ENCODE measurements around the gene WNT7B. TPM values are rescaled to one million over a fixed set of nuclear protein-coding genes. Genes with fewer than 3 reads are reported as not detected.

WNT7B gene
- total and polyA plus RNA-seq, 10 of the 15 experiments (the other 5 are each of a cell fraction or from before 2014, with no cell fraction given) = 0.12 TPM; not detected in 9

DNA sequence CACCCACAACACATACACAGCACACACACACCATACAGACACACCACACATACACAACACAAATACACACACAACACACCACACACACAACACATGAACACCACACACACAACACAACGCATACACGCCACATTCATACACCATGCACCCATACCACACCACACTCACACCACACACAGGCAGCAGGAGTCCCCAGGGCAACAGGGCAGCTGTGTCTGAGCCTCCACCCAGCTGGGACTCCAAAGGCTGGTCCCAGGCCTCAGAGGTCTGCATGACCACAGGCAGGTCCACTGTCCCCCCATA lies 3.3 kb upstream of the WNT7B start:
- peaks cover 3% of the 10 kb centered on the region for H3K4me1 ChIP-seq (ENCODE audit: control insufficient read depth, insufficient read depth, low read length)
- no peak overlapping the region for H3K9ac ChIP-seq (ENCODE audit: control insufficient read depth, insufficient read depth, low read length)
- ATAC-seq (no peak), DNase-seq (ENCODE audit: low read depth, low spot score) (no peak), FAIRE-seq (peak; percentile 38)
- in situ Hi-C loops (cut with MboI) (no loop called here), intact Hi-C loops (cut with micrococcal nuclease; ENCODE audit: unreplicated experiment) (no loop called here)
- ChIA-PET CTCF (no interaction called here), RAD21 (ENCODE audit: unreplicated experiment) (no interaction called here), SMC1A (ENCODE audit: uncharacterized antibody, unreplicated experiment) (no interaction called here), POLR2A (no interaction called here)
- WGBS (ENCODE audit: insufficient coverage, insufficient replicate concordance, low lambda C conversion rate, missing lambda C conversion rate) = 100% methylated on average over 2 of the region's 2 CpGs
- H3K27ac ChIP-seq (ENCODE audit: control insufficient read depth, insufficient read depth) = no peak overlapping the region
- H3K79me2 ChIP-seq (ENCODE audit: control insufficient read depth, insufficient read depth, low read length) = no peaks in the 10 kb centered on the region
- no peak overlapping the region for H3K4me3 ChIP-seq
- no TSS peak for BruUV-seq (replicated peaks)
- H2AFZ ChIP-seq (ENCODE audit: control insufficient read depth, low read depth, low read length) = no peak overlapping the region
- no peaks in the 10 kb centered on the region for H3K36me3 ChIP-seq (ENCODE audit: control insufficient read depth in 2 of 2, insufficient read depth in 2 of 2, low read length in 1 of 2)
- peaks cover 0 to 6% of the 10 kb centered on the region in 2 experiments; a peak in 2 of 4 replicates for H3K27me3 ChIP-seq (replicated peaks in 1 of 2; ENCODE audit: control insufficient read depth in 2 of 2, insufficient read depth in 2 of 2, low read length in 1 of 2)
- TF ChIP-seq HCFC1 (IDR thresholded peaks at IDR 0.05; ENCODE audit: low read length) (no peak), STAT3 (IDR thresholded peaks at IDR 0.05; ENCODE audit: low read depth, low read length) (no peak), ZNF384 (IDR thresholded peaks at IDR 0.05; ENCODE audit: borderline replicate concordance, low read depth, low read length) (no peak), CEBPB (IDR thresholded peaks at IDR 0.05; ENCODE audit: borderline replicate concordance in 1 of 2, low read depth in 2 of 2, low read length in 2 of 2) (no peak)
- TF ChIP-seq, protein P1, sequence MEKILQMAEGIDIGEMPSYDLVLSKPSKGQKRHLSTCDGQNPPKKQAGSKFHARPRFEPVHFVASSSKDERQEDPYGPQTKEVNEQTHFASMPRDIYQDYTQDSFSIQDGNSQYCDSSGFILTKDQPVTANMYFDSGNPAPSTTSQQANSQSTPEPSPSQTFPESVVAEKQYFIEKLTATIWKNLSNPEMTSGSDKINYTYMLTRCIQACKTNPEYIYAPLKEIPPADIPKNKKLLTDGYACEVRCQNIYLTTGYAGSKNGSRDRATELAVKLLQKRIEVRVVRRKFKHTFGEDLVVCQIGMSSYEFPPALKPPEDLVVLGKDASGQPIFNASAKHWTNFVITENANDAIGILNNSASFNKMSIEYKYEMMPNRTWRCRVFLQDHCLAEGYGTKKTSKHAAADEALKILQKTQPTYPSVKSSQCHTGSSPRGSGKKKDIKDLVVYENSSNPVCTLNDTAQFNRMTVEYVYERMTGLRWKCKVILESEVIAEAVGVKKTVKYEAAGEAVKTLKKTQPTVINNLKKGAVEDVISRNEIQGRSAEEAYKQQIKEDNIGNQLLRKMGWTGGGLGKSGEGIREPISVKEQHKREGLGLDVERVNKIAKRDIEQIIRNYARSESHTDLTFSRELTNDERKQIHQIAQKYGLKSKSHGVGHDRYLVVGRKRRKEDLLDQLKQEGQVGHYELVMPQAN (conservative IDR thresholded peaks at IDR 0.05) = no peak
- TF ChIP-seq, protein P2, sequence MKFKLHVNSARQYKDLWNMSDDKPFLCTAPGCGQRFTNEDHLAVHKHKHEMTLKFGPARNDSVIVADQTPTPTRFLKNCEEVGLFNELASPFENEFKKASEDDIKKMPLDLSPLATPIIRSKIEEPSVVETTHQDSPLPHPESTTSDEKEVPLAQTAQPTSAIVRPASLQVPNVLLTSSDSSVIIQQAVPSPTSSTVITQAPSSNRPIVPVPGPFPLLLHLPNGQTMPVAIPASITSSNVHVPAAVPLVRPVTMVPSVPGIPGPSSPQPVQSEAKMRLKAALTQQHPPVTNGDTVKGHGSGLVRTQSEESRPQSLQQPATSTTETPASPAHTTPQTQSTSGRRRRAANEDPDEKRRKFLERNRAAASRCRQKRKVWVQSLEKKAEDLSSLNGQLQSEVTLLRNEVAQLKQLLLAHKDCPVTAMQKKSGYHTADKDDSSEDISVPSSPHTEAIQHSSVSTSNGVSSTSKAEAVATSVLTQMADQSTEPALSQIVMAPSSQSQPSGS (IDR thresholded peaks at IDR 0.05; ENCODE audit: low read length) = no peak
- TF ChIP-seq, protein P3, sequence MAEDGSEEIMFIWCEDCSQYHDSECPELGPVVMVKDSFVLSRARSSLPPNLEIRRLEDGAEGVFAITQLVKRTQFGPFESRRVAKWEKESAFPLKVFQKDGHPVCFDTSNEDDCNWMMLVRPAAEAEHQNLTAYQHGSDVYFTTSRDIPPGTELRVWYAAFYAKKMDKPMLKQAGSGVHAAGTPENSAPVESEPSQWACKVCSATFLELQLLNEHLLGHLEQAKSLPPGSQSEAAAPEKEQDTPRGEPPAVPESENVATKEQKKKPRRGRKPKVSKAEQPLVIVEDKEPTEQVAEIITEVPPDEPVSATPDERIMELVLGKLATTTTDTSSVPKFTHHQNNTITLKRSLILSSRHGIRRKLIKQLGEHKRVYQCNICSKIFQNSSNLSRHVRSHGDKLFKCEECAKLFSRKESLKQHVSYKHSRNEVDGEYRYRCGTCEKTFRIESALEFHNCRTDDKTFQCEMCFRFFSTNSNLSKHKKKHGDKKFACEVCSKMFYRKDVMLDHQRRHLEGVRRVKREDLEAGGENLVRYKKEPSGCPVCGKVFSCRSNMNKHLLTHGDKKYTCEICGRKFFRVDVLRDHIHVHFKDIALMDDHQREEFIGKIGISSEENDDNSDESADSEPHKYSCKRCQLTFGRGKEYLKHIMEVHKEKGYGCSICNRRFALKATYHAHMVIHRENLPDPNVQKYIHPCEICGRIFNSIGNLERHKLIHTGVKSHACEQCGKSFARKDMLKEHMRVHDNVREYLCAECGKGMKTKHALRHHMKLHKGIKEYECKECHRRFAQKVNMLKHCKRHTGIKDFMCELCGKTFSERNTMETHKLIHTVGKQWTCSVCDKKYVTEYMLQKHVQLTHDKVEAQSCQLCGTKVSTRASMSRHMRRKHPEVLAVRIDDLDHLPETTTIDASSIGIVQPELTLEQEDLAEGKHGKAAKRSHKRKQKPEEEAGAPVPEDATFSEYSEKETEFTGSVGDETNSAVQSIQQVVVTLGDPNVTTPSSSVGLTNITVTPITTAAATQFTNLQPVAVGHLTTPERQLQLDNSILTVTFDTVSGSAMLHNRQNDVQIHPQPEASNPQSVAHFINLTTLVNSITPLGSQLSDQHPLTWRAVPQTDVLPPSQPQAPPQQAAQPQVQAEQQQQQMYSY (CRISPR knock-in tag; IDR thresholded peaks at IDR 0.05) = no peak
- TF ChIP-seq, protein P4, sequence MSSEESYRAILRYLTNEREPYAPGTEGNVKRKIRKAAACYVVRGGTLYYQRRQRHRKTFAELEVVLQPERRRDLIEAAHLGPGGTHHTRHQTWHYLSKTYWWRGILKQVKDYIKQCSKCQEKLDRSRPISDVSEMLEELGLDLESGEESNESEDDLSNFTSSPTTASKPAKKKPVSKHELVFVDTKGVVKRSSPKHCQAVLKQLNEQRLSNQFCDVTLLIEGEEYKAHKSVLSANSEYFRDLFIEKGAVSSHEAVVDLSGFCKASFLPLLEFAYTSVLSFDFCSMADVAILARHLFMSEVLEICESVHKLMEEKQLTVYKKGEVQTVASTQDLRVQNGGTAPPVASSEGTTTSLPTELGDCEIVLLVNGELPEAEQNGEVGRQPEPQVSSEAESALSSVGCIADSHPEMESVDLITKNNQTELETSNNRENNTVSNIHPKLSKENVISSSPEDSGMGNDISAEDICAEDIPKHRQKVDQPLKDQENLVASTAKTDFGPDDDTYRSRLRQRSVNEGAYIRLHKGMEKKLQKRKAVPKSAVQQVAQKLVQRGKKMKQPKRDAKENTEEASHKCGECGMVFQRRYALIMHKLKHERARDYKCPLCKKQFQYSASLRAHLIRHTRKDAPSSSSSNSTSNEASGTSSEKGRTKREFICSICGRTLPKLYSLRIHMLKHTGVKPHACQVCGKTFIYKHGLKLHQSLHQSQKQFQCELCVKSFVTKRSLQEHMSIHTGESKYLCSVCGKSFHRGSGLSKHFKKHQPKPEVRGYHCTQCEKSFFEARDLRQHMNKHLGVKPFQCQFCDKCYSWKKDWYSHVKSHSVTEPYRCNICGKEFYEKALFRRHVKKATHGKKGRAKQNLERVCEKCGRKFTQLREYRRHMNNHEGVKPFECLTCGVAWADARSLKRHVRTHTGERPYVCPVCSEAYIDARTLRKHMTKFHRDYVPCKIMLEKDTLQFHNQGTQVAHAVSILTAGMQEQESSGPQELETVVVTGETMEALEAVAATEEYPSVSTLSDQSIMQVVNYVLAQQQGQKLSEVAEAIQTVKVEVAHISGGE (CRISPR knock-in tag; IDR thresholded peaks at IDR 0.05) = no peak
- H3K9me3 ChIP-seq (replicated peaks; ENCODE audit: control insufficient read depth, insufficient read depth, low read length) = no peaks in the 10 kb centered on the region
- H4K20me1 ChIP-seq (ENCODE audit: control insufficient read depth, insufficient read depth) = no peaks in the 10 kb centered on the region
- no peak overlapping the region for H3K4me2 ChIP-seq (ENCODE audit: control insufficient read depth, insufficient read depth)
